H1 (cell line): Measurements from ENCODE around the gene CELF2. TPM values are rescaled to one million over a fixed set of nuclear protein-coding genes. Genes with fewer than 3 reads are reported as not detected.
A peak's percentile ranks its signal among the peaks of the same experiment; 100 is the strongest.

ENCODE experiments used
- CTCF ChIA-PET: fragments of 300-600 bp; sonication (Branson Sonifier 250); formaldehyde crosslinking; loops from one replicate; lab custom pipeline; 2021; ENCODE audit not compliant: partially characterized antibody; lab: Charles Lee
- POLR2A ChIA-PET: fragments of 300-600 bp; sonication (Branson Sonifier 250); formaldehyde crosslinking; loops from one replicate; lab custom pipeline; 2021; ENCODE audit warnings: inconsistent platforms; ENCODE audit not compliant: partially characterized antibody; lab: Charles Lee
- DNase-seq, 2 experiments: peaks; one replicate each; pipeline versions ENCODE4 v3.0.0 to v3.0.0-alpha.2; 2010 to 2022; ENCODE audit warnings: low spot score in 2 of 2, low read depth in 1 of 2, mixed read lengths in 1 of 2
- FAIRE-seq: peaks from 2 replicates; lab custom pipeline; 2011; peaks lifted over from hg19 to GRCh38; lab: Jason Lieb, UNC
- H2AFZ ChIP-seq: 2 replicates; pipeline ENCODE4 v1.8.1; 2012; ENCODE audit warnings: low read length, inconsistent platforms
- H2AK5ac ChIP-seq: 2 replicates; pipeline ENCODE4 v1.6.1; 2013; ENCODE audit warnings: low read depth, low read length
- H2BK120ac ChIP-seq: replicated peaks from 2 replicates; pipeline ENCODE3; 2013; ENCODE audit warnings: low read depth, low read length, inconsistent platforms
- H2BK12ac ChIP-seq: 2 replicates; pipeline ENCODE4 v1.6.1; 2013; ENCODE audit warnings: low read depth, low read length
- H2BK15ac ChIP-seq: 2 replicates; pipeline ENCODE4 v1.6.1; 2013; ENCODE audit warnings: low read length
- H2BK20ac ChIP-seq: 2 replicates; pipeline ENCODE4 v1.6.1; 2013; ENCODE audit warnings: low read length
- H2BK5ac ChIP-seq: 2 replicates; pipeline ENCODE4 v1.6.1; 2013; ENCODE audit warnings: low read depth, low read length
- H3K14ac ChIP-seq: 2 replicates; pipeline ENCODE4 v1.6.1; 2013; ENCODE audit warnings: inconsistent platforms; ENCODE audit not compliant: insufficient read length
- H3K18ac ChIP-seq: 2 replicates; pipeline ENCODE4 v1.6.1; 2013; ENCODE audit warnings: low read length; ENCODE audit errors: extremely low read depth
- H3K23ac ChIP-seq: 2 replicates; pipeline ENCODE4 v1.6.1; 2013; ENCODE audit warnings: inconsistent platforms; ENCODE audit not compliant: insufficient read length
- H3K23me2 ChIP-seq: 2 replicates; pipeline ENCODE4 v1.6.1; 2013; ENCODE audit warnings: low read depth, low read length
- H3K27ac ChIP-seq: 2 replicates; pipeline ENCODE4 v1.6.1; 2011; ENCODE audit warnings: low read depth, low read length, inconsistent platforms
- H3K27me3 ChIP-seq, 4 experiments: replicated peaks in 1 of 4; 1 replicate in 1 of 4; 2 replicates in 3 of 4; pipeline versions ENCODE4 v1.6.1 to v1.8.1; 2011 to 2013; ENCODE audit warnings: low read length in 3 of 4, mild to moderate bottlenecking in 3 of 4, inconsistent platforms in 2 of 4, mixed read lengths in 2 of 4, moderate library complexity in 1 of 4; ENCODE audit not compliant: control insufficient read depth in 3 of 4, insufficient read depth in 3 of 4; ENCODE audit errors: extremely low read depth in 1 of 4
- H3K36me3 ChIP-seq, 4 experiments: 2 replicates each; pipeline versions ENCODE4 v1.6.1 to v1.8.1; 2011 to 2013; ENCODE audit warnings: mild to moderate bottlenecking in 4 of 4, low read length in 3 of 4, moderate library complexity in 2 of 4, control low read depth in 1 of 4, inconsistent platforms in 1 of 4; ENCODE audit not compliant: insufficient read depth in 4 of 4, control insufficient read depth in 2 of 4
- H3K4ac ChIP-seq: replicated peaks from 2 replicates; pipeline ENCODE3; 2013; ENCODE audit warnings: low read length, low read depth, mixed read lengths, inconsistent platforms; ENCODE audit not compliant: insufficient read length
- H3K4me1 ChIP-seq, 4 experiments: replicated peaks in 1 of 4; 1 replicate in 1 of 4; 2 replicates in 3 of 4; pipeline versions ENCODE4 v1.6.1 to v1.8.1; 2011 to 2013; ENCODE audit warnings: low read length in 3 of 4, inconsistent platforms in 2 of 4, mixed read lengths in 1 of 4; ENCODE audit not compliant: insufficient read depth in 4 of 4, control insufficient read depth in 3 of 4
- H3K4me2 ChIP-seq, 2 experiments: 2 replicates each; pipeline versions ENCODE4 v1.6.1 to v1.8.1; 2011 to 2013; ENCODE audit warnings: low read depth in 2 of 2, low read length in 2 of 2, control low read depth in 1 of 2, inconsistent platforms in 1 of 2, mild to moderate bottlenecking in 1 of 2; ENCODE audit not compliant: insufficient read depth in 1 of 2
- H3K4me3 ChIP-seq, 4 experiments: fragments of 200-600, 300-600 bp in 1 of 4; sonication (generic), shearing (Covaris generic), sonication (Bioruptor Twin) in 1 of 4; 2 replicates each; pipeline versions ENCODE4 v1.5.1 to v1.8.1; 2011 to 2016; ENCODE audit warnings: low read length in 4 of 4, low read depth in 3 of 4, control low read depth in 2 of 4, inconsistent platforms in 2 of 4, mild to moderate bottlenecking in 2 of 4, mixed read lengths in 1 of 4, moderate library complexity in 1 of 4; ENCODE audit not compliant: insufficient read depth in 2 of 4; ENCODE audit errors: extremely low read depth in 1 of 4
- H3K56ac ChIP-seq: replicated peaks from 2 replicates; pipeline ENCODE3; 2013; ENCODE audit warnings: low read depth, mild to moderate bottlenecking, mixed read lengths, low read length, inconsistent platforms; ENCODE audit not compliant: insufficient read length
- H3K79me1 ChIP-seq: 2 replicates; pipeline ENCODE4 v1.6.1; 2013; ENCODE audit warnings: low read depth, low read length, control low read depth
- H3K79me2 ChIP-seq, 2 experiments: 2 replicates each; pipeline versions ENCODE4 v1.6.1 to v1.8.1; 2012 to 2013; ENCODE audit warnings: low read length in 2 of 2, mild to moderate bottlenecking in 2 of 2, inconsistent platforms in 1 of 2; ENCODE audit not compliant: insufficient read depth in 2 of 2, control insufficient read depth in 1 of 2
- H3K9ac ChIP-seq, 4 experiments: replicated peaks in 1 of 4; 1 replicate in 1 of 4; 2 replicates in 3 of 4; pipeline versions ENCODE4 v1.6.1 to v1.8.1; 2011 to 2013; ENCODE audit warnings: low read depth in 3 of 4, low read length in 3 of 4, control low read depth in 2 of 4, mild to moderate bottlenecking in 2 of 4, moderate library complexity in 2 of 4, inconsistent platforms in 1 of 4; ENCODE audit errors: extremely low read depth in 1 of 4
- H3K9me3 ChIP-seq, 2 experiments: 2 replicates each; pipeline versions ENCODE4 v1.6.1 to v1.8.1; 2012 to 2013; ENCODE audit warnings: mild to moderate bottlenecking in 2 of 2, moderate library complexity in 2 of 2, control low read depth in 1 of 2, inconsistent platforms in 1 of 2, low read depth in 1 of 2, low read length in 1 of 2, mixed read lengths in 1 of 2; ENCODE audit not compliant: insufficient read depth in 2 of 2
- H4K20me1 ChIP-seq, 2 experiments: replicated peaks in 1 of 2; 2 replicates each; pipeline versions ENCODE3 to v1.8.1; 2011 to 2013; ENCODE audit warnings: inconsistent platforms in 2 of 2, low read length in 2 of 2, mild to moderate bottlenecking in 1 of 2; ENCODE audit not compliant: insufficient read depth in 2 of 2, control insufficient read depth in 1 of 2
- H4K5ac ChIP-seq: 2 replicates; pipeline ENCODE4 v1.6.1; 2013; ENCODE audit warnings: low read length, low read depth, mixed read lengths, inconsistent platforms; ENCODE audit not compliant: insufficient read length
- H4K8ac ChIP-seq: 2 replicates; pipeline ENCODE4 v1.8.0; 2013; ENCODE audit warnings: mild to moderate bottlenecking, moderate library complexity, low read length, inconsistent platforms; ENCODE audit not compliant: insufficient read depth; ENCODE audit errors: extremely low read depth
- H4K91ac ChIP-seq: replicated peaks from 2 replicates; pipeline ENCODE3; 2013; ENCODE audit warnings: low read length, mixed read lengths, inconsistent platforms; ENCODE audit not compliant: insufficient read length
- YY1 ChIP-seq: IDR thresholded peaks from 2 replicates; pipeline ENCODE4 v1.6.1; 2011; ENCODE audit warnings: low read depth, mild to moderate bottlenecking, low read length
- WGBS, 2 experiments: shearing (Covaris generic) in 1 of 2; methylation state at CpG; one replicate each; pipeline versions ENCODE4 v1.1.6 to v1.1.7; 2013 to 2015; ENCODE audit warnings: low lambda C conversion rate in 2 of 2, mixed read lengths in 2 of 2, inconsistent platforms in 1 of 2, low coverage in 1 of 2, missing lambda C conversion rate in 1 of 2; ENCODE audit not compliant: insufficient replicate concordance in 2 of 2, insufficient coverage in 1 of 2, insufficient read length in 1 of 2; ENCODE audit errors: extremely low coverage in 1 of 2, missing lambda C conversion rate in 1 of 2; 5-methylcytosine and 5-hydroxymethylcytosine counted together
- polyA plus RNA-seq, 7 experiments: library from polyadenylated mRNA; depleted of rRNA in 3 of 7; stranded (reverse) in 5 of 7; unstranded in 2 of 7; fragments of >200 nt in 5 of 7; fragments of 200-250 nt in 2 of 7; gene quantifications; 1 replicate in 5 of 7; 2 replicates in 1 of 7; 4 replicates in 1 of 7; pipeline versions ENCODE4 v1.2.1 to v1.2.3, GENCODE V29; 2011 to 2013; ENCODE audit warnings: missing spikeins in 2 of 7, mixed read lengths in 2 of 7
- total RNA-seq: library from RNA; stranded (reverse); fragmentation: NEBNext Ultra II Directional; extraction: Animal tissue kit (Norgen Biotek cat#: 25700); gene quantifications from 2 replicates; pipeline ENCODE4 v1.2.1, GENCODE V29; 2021

The CELF2 gene
- total and polyA plus RNA-seq, 2 of the 8 experiments (the other 6 are each of a cell fraction or from before 2014, with no cell fraction given), result 18.3 to 22.7 TPM

- no peak overlapping the region for H3K27ac ChIP-seq
- 62% methylated on average over 10 of the region's 10 CpGs; no CpG with 5 or more reads in 1 of the 2 experiments for WGBS, 2 experiments
Measured at GRCh38 chr10:11249152-11249807, 231.6 kb downstream of the CELF2 start.

More at GRCh38 chr10:11249152-11249807, 231.6 kb downstream of the CELF2 start:
- Histone ChIP-seq H4K20me1 (no peaks in the 10 kb centered on the region), H2BK20ac (no peak overlapping the region), H4K5ac (no peak overlapping the region), H3K56ac (no peak overlapping the region), H2BK15ac (no peak overlapping the region), H3K14ac (no peak overlapping the region), H3K4me1 (peaks cover 5 to 9% (median 6%) of the 10 kb centered on the region in 4 experiments; a peak in 5 of 7 replicates), H3K4me2 (peak overlapping the region; percentile 33 to 40; a peak in 2 of 4 replicates), H3K9ac (no peak overlapping the region), H4K8ac (no peak overlapping the region), H2BK120ac (no peak overlapping the region), H3K23me2 (no peaks in the 10 kb centered on the region; the same call in 1 of the 2 replicates), H3K18ac (no peak overlapping the region; the same call in 1 of the 2 replicates), H4K91ac (no peak overlapping the region), H3K4ac (no peak overlapping the region), H2BK12ac (no peak overlapping the region), H2AK5ac (no peak overlapping the region), H3K79me1 (0 out of 2 replicates have a peak, but pooled peaks cover 2% of the 10 kb centered on the region), H2AFZ (no peak overlapping the region), H3K79me2 (no peaks in the 10 kb centered on the region), H3K27me3 (no peaks in the 10 kb centered on the region), H3K36me3 (0 out of 8 replicates have a peak, but pooled peaks cover 0 to 2% (median 0%) of the 10 kb centered on the region in 4 experiments), H3K9me3 (no peaks in the 10 kb centered on the region), H2BK5ac (no peak overlapping the region), H3K23ac (no peak overlapping the region), H3K4me3 (no peak overlapping the region)
- ChIA-PET POLR2A (no interaction called here), CTCF (interaction anchor here (1.2 to 1.3 kb wide), 2 partner anchors 13 to 21 kb away, joined by 3 read pairs; no protein-coding TSS in a partner anchor)
- FAIRE-seq (no peak), DNase-seq (no peak)
- TF ChIP-seq YY1, result no peak
